PFSK-1 (cell line): ENCODE data around the gene ZNF503. TPM values are rescaled to one million over a fixed set of nuclear protein-coding genes. Genes with fewer than 3 reads are reported as not detected.
A peak's percentile ranks its signal among the peaks of the same experiment; 100 is the strongest.

Experiments used
- FOXP2 ChIP-seq: optimal IDR thresholded peaks from 2 replicates; pipeline ENCODE3; 2011; ENCODE audit warnings: borderline replicate concordance, control low read depth, inconsistent platforms; ENCODE audit not compliant: insufficient read depth; ENCODE audit errors: extremely low read length, extremely low read depth
- POLR2AphosphoS5 ChIP-seq: IDR thresholded peaks from 2 replicates; pipeline ENCODE4 v1.6.1; 2012; ENCODE audit warnings: low read depth, mild to moderate bottlenecking, control low read depth, low read length, moderate library complexity
- SIN3A ChIP-seq: IDR thresholded peaks from 2 replicates; pipeline ENCODE4 v1.6.1; 2012; ENCODE audit warnings: mild to moderate bottlenecking, low read length, moderate library complexity, borderline replicate concordance; ENCODE audit not compliant: insufficient read depth
- TAF1 ChIP-seq: IDR thresholded peaks from 2 replicates; pipeline ENCODE4 v1.6.1; 2012; ENCODE audit warnings: low read length, control low read depth, borderline replicate concordance; ENCODE audit not compliant: insufficient read depth
- polyA plus RNA-seq: library from polyadenylated mRNA; unstranded; fragments of >200 nt; gene quantifications from one replicate; pipeline ENCODE4 v1.2.1, GENCODE V29; 2012; ENCODE audit warnings: low read depth, missing spikeins; ENCODE audit not compliant: insufficient read length
- TF ChIP-seq, protein P1 (sequence below), 2 experiments: IDR thresholded peaks; 2 replicates each; pipeline versions ENCODE4 v1.6.1 to v1.8.0; 2011 to 2012; ENCODE audit warnings: low read depth in 2 of 2, low read length in 2 of 2, control low read depth in 1 of 2, inconsistent platforms in 1 of 2, mild to moderate bottlenecking in 1 of 2, moderate library complexity in 1 of 2; ENCODE audit not compliant: insufficient read depth in 1 of 2

Gene ZNF503
- polyA plus RNA-seq: 13.7 TPM

DNA sequence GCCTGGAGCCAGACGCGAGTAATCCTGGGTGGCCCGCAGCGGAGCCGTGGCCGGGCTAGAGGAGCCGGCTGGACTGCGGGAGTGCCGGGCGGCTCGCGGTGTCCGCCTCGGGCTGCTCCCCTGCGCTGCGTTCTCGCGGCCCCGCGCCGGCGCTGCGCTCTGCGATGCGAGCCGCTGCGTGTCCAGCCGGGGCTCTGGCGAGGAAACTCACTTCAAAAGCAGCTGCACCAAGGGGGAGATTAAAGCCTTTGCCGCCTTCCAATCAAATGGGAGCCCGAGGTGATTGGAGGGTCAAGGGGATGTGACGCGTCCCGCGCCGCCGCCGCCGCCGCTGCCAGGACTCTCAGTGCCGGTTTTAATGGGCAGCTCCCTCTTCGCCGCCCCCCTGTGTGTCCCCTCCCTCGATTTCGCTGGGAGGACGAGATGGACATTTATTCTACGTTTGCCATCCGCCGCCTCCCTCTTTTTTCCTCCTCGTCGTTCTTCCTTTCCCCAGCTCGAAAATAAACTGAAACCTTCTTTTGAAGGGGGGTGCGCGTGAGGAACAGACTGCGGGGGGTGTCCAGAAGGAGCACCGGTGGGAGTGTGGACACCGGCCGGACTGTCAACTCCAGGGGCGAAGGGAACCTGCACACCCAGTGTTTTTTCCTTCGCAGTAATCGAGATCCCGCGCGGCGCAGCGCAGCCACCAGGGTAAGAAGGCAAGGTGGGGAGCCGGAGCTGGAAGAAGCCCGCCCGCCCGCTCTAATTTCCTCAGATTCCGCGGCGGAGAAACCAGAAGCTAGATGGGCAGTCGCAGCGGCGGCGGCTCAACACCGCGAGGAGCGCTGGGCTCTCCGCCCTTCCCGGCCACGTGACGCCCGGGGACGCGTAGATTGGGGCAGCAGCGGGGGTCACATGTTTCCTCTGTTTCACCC is at the start of gene ZNF503:
Gene ZNF503 (minus strand): TSS at position 196 of the 917 bp plus-strand sequence. CDS start 345 bp downstream, outside the sequence.
- peak; percentile 55; the same call in 1 of the 2 replicates for TF ChIP-seq TAF1
- TF ChIP-seq, protein P1, sequence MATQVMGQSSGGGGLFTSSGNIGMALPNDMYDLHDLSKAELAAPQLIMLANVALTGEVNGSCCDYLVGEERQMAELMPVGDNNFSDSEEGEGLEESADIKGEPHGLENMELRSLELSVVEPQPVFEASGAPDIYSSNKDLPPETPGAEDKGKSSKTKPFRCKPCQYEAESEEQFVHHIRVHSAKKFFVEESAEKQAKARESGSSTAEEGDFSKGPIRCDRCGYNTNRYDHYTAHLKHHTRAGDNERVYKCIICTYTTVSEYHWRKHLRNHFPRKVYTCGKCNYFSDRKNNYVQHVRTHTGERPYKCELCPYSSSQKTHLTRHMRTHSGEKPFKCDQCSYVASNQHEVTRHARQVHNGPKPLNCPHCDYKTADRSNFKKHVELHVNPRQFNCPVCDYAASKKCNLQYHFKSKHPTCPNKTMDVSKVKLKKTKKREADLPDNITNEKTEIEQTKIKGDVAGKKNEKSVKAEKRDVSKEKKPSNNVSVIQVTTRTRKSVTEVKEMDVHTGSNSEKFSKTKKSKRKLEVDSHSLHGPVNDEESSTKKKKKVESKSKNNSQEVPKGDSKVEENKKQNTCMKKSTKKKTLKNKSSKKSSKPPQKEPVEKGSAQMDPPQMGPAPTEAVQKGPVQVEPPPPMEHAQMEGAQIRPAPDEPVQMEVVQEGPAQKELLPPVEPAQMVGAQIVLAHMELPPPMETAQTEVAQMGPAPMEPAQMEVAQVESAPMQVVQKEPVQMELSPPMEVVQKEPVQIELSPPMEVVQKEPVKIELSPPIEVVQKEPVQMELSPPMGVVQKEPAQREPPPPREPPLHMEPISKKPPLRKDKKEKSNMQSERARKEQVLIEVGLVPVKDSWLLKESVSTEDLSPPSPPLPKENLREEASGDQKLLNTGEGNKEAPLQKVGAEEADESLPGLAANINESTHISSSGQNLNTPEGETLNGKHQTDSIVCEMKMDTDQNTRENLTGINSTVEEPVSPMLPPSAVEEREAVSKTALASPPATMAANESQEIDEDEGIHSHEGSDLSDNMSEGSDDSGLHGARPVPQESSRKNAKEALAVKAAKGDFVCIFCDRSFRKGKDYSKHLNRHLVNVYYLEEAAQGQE (IDR thresholded peaks at IDR 0.05; ENCODE audit: insufficient read depth in 1 of 2, low read depth in 2 of 2, low read length in 2 of 2): no peak
- no peak for TF ChIP-seq FOXP2
- TF ChIP-seq POLR2AphosphoS5: peak; percentile 51
- peak; percentile 51; the same call in 1 of the 2 replicates for TF ChIP-seq SIN3A

GRCh38 chr10:75450644-75451640 is 49.4 kb upstream of the ZNF503 start:
- TF ChIP-seq, protein P1 (IDR thresholded peaks at IDR 0.05; ENCODE audit: insufficient read depth in 1 of 2, low read depth in 2 of 2, low read length in 2 of 2): no peak
- TF ChIP-seq FOXP2 (no peak), POLR2AphosphoS5 (no peak), SIN3A (no peak), TAF1 (no peak)

- no peak for TF ChIP-seq FOXP2
- no peak for TF ChIP-seq SIN3A
- no peak for TF ChIP-seq TAF1
- TF ChIP-seq, protein P1 (IDR thresholded peaks at IDR 0.05; ENCODE audit: insufficient read depth in 1 of 2, low read depth in 2 of 2, low read length in 2 of 2): no peak
- TF ChIP-seq POLR2AphosphoS5: no peak
These were observed 48.5 kb upstream of the ZNF503 start for GRCh38 chr10:75450075-75450445.

GRCh38 chr10:75449382-75450074 is 48.0 kb upstream of the ZNF503 start:
- TF ChIP-seq POLR2AphosphoS5 (no peak), TAF1 (no peak), SIN3A (no peak), FOXP2 (no peak)
- TF ChIP-seq, protein P1 (IDR thresholded peaks at IDR 0.05; ENCODE audit: insufficient read depth in 1 of 2, low read depth in 2 of 2, low read length in 2 of 2): no peak
